Hematopoietic multipotent progenitor cell treated with erythropoietin and hydrocortisone succinate and interleukin-3 and kit ligand, for 6 days (in vitro differentiated cells): ENCODE measurements around the gene NIPAL4.

ENCODE experiments used
- DNase-seq: peaks from one replicate; pipeline ENCODE4 v3.0.0-alpha.2; 2015

NIPAL4 gene

DNA sequence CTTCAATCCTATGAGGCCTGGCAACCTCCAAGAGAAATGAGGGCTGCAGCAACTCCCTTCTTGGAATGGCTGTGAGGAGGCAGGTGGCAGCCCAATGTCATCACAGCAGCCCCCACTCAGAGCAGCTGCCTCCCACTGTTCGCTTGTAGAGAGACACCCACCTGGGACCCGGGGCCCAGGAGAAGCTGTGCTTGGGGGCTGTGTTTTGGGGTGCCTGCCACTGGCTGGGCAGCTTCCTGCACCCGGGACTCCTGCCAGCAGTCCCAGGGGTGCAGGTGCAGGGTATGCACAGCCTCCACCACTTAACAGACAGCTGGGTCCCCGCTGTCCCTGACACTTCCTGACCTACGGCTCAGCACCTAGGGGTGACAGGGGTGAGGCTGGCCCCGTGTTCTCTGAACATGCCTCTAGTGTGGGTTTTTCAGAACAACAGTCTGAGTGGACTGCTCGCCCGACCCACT lies 26.2 kb downstream of the NIPAL4 start:
- no peak for DNase-seq

DNA sequence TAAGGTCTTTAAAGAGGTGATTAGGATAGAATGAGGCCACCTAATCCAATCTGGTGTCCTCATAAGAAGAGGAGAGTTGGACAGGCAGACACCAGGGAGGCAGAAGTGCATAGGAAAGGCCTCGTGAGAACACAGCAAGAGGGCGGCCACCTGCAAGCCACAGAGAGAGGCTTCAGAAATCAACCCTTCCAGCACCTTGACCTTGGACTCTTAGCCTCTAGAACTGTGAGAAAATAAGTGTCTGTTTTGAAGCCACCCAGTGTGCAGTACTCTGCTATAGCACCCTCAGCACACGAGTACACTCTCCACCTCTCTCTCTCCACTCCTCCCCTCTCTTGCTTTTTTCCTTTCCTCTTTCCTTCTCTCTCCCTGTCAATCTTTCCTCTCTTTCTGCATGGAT lies 26.8 kb downstream of the NIPAL4 start:
- no peak for DNase-seq

DNA sequence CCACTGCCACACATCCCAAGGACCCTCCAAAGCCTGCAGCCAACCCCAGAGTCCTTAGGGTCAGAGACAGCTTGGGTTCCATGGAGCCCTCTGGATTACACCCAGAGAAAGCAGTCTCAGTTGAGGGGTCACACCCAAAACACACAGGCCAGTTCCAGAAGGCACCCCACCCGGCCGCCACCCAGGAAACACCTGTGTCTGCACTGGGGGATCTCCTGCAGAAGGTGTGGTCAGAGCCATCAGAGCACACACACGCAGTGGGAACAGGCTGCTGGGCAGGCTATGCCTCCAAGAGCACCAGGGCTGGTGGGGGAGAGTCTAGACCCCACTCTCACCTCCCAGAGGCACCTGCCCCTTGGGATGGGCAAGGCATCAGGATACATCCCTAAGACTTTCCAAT lies 27.3 kb downstream of the NIPAL4 start:
- no peak for DNase-seq

DNA sequence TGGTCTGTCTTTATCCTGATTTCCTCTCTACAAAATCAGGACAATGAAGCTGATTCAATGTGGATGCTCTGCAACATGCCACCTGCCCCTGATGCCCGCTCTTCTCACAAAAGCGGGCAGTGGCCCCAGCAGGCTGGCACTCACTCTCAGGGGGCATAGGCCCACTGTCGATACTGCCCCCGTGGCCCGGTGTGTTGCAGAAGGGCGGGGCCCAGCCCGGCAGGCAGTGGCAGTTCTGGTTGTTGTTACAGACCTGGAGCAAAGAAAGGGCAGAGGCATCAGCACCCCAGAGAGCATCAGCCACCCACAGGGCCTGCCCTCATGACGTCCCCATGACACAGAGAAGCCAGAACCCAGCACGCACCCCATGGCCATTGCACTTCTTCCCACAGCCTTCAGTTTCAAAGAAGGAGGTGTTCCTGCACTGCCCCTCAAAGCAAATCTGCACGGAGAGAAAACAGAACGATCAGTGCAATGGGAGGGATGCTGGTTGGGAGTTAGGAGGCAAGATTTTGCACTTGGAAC lies 31.5 kb downstream of the NIPAL4 start:
- no peak for DNase-seq

DNA sequence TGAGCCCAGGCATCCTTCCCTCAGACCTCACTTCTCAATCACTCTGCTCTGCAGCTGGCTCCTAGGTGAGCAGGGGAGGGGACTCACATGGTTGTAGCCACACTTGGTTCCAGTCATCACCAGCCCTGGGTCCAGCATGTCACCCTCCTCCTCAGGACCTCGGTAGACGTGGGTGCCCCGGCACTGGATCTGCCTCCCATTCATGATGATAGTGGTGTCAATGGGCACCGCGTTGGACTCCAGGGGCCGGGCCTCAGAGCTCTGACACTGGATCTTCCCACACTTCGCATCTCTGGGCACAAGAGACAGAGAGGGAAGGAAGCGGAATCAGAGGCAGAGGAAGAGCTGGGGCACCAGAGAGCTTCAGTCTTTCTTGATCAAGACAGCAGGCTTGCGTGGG lies 32.9 kb downstream of the NIPAL4 start:
- DNase-seq: no peak

DNA sequence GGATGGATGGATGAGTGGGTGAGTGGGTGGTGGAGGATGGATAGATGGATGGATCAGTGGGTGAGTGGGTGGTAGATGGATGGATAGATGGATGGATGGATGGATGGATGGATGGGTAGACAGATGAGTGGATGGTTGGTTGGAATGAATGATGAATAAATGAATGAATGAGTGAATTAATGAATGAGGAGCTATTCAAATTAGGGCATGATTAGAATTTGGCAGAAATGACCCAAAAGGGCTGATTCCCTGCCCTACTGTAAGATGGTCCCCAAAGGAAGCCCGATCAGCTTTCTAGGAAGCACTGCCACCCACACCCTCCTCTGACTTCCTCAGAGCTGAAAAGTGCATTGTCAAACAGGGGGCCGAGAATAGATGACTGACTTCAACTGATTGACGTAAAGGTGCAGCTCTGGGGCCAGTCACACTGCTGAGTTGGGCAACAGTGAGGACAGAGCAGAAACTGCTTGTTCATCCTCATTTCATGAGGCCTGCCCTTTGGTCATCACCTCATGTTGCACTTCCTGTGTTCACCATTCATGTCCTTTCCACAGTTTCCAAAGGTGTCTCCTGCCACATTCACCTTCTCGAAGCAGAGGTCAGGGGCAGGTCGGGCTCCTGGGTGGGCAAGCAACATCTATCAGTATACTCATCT lies 34.3 kb downstream of the NIPAL4 start:
- DNase-seq: no peak

DNA sequence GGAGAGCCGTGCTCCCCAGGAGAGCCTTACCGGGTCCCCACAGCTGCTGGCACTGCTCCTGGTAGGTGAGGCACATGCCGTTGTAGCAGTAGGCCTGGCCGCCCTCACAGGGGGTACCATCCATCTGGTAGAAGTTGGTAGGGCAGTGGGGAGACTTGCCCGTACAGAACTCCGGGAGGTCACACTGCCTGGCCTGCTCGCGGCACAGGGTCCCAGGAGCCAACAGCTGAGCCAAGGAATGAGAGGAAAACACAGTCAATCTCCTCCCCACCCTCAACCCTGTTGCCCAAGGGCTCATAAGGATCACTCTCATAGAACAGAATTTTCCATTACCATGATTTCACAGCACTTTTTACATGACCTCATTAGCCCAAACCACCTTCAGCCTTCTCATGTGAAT lies 36.9 kb downstream of the NIPAL4 start:
- no peak for DNase-seq

DNA sequence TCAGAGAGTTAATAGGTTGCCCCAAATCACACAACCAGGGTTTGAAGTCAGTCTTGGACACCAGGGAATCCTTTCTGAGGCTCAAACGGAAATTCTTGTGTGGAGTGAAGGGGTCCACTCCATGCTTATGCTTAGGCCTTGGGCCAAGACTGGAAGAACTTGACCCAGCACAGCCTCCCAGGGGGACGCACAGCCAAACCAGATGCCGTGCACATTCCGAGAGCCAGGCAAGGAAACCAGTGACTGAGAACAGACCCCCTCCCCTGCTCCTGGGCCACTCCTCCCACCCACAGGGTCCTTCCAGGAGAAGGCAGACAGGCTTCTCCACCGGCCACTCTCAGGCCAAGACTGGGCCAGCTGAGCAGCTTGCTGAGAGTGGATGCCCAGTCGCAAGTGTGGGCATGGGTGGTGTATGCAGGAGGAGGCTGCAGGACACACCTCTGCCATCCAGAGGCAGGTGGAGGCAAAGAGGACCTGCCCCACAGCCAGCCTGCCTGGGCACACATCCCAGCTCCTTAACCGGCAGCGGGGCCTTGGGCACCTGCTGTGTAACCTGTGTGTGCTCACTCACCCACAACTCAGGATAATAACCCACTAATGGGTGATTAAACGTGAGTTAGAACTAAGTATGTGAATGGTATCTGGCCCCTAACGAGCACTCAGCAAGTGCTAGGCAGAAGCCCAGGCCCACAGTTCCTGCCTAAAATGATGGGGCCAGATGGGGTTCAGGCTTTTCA lies 38.0 kb downstream of the NIPAL4 start:
- no peak for DNase-seq

DNA sequence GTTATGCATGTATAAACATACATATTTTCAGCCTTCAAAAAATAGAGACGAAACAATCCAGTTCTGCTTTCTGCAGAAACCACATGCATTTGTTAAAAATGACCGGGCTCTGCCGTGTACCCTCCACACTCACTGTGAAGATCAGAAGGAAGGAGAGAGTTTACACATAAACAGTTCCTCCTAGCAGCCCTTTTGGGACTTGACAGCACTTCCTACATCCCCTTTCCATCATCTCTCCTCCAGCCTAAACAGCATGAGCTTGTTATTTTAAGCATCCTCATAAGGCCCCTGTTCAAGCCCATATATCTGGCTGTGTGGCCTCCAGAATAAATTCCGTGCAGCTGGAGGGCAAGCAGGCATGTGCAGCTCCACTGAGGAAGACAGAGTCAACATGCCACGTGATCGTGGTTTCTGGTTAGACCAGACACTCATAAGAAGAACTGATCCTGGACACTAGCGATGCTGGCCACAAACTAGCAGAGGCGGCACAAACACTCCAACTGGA lies 42.2 kb downstream of the NIPAL4 start:
- peak; percentile 44 for DNase-seq

DNA sequence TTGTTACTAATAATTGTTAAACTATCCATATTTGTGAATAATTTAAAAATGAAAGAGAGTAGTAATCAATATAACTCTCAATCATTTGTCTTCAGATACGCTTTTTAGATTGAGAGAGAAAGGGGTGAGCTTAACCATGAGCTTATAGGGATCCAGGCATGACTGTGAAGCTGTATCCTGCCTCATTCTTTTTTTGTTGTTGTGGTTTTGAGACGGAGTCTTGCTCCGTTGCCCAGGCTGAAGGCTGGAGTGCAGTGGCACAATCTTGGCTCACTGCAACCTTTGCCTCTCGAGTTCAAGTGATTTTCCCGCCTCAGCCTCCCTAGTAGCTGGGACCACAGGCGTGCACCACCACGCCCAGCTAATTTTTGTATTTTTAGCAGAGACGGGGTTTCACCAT lies 44.0 kb downstream of the NIPAL4 start:
- no peak for DNase-seq

DNA sequence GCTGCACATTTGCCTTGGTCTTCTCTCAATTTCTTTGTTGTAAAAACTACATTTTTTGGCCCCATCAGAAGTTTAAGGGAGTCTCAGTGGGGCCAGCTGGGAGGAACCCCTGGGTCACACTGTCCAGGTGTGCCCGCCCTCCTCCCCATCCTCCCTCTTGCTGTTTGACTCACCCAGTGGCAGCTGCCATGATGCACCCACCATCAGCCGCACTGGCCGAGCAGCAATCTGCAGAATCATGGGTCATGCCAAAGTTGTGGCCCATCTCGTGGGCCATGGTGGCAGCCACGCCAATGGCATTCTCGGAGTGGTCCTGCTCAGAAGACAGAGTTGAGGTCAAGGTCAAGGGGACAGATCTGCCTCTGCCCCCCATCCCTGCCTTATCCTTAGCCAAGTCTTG lies 45.5 kb downstream of the NIPAL4 start:
- DNase-seq: no peak

DNA sequence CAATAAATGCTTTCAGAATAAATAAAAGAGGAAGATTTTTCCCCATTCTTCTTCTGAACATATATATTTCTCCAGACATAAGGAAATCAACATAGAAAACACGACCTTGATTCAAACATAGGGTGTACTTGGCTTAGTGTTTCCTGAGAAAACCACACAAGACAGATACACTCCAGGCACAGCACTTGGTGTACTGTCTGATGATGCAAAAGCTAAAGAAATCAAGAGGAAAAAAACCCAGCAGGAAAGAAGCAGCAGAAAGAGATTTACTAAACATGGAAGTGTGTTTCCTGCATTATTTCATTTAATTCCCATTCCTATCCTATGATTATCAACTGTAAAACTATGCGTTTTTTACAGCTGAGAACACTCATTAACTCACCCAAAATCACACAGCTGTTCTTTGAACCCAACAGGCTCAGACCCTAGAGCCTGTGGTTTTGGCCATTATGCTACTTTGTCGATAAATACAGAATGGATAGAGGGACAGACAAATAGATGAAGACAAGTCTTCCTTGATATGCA lies 46.1 kb downstream of the NIPAL4 start:
- no peak for DNase-seq

DNA sequence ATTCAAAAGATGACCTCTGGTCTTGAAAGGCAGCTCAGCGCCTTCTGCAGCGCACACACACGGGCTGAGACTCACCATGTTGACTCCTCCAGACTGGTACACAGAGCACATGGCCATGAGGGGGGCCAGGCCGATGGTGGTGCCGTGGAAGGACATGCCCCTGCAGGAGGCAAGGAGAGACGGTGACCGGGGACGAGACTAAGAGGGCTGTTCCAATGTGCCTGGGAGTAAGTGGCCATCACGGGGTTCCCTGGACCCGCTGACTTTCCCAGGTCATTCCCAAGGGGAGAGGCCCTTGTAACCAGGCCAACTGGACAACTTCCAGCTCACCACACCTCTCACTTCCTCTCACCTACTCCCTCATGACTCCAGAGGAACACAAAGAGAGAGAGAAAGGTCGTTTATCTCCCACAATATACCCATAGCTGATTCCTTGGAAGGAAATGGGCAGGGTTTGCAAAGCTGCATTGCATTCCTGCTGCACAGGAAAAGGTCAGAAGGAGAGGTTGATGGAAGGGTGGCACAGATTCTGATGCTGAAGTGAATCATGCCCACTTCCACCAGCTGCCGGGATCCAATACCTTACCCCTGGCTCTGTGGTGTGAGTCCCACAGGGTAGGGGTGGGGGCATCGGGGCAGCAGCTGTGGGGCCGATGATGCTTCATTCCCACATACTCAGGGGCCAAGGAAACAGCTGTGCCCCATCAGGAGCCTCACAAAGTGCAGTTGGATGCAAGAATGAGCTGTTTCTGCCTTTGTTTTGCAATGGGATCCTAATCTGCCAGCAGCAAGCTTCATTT lies 47.2 kb downstream of the NIPAL4 start:
- DNase-seq: no peak

DNA sequence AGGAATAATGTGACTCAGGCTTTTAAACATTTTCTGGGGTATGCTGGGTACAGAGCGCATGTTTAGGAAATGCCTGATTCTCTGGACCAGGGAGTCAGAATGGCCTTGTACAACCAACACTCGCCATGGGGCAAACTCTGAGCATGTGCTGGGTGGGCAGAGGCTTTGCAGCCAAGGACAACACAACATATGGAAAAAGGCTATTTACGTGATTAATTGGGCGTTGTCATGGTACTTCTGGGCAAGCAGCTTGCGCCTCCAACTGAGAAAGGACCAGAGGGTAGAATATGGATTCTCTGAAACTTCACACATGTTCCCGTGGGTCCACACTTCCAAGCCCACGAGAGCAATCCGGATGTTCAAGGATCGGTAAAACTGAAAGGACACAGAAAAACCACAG lies 49.1 kb downstream of the NIPAL4 start:
- no peak for DNase-seq

DNA sequence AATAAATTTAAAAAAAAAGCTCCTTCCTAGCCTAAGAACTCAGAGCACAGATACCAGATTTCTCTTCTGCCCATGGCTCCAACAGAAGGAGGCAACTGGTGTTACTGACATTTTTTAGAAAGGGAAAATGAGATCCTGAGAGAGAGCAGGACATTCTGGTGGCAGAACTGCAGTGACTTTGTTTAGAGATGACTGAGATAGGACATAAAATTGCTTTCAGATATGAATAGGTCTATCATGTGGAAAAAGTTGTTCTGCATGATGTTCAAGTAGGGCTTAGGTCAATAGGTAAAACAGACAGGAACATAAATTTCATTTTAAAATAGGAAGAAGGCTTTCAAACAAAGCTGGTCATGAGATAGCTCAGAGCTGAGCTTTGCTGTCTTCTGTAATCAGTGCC lies 49.6 kb downstream of the NIPAL4 start:
- DNase-seq: no peak

DNA sequence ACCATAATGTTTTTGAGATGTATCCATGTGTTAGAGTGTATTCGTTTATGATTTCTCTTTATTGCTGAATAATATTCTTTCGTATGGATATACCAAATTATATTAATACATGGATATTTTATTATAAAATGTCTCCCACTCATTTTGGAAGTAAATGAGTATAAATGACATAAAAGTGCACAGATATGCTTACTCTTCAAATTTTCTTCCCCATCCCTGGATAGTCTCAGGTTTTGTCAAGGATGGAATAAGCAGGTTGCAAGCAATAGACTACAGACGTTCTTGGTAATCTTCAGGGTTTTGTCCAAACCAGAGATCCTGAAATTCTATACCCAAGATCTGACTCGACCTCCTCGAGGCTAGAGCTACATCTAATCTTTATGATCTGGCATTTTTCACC lies 50.7 kb downstream of the NIPAL4 start:
- no peak for DNase-seq

DNA sequence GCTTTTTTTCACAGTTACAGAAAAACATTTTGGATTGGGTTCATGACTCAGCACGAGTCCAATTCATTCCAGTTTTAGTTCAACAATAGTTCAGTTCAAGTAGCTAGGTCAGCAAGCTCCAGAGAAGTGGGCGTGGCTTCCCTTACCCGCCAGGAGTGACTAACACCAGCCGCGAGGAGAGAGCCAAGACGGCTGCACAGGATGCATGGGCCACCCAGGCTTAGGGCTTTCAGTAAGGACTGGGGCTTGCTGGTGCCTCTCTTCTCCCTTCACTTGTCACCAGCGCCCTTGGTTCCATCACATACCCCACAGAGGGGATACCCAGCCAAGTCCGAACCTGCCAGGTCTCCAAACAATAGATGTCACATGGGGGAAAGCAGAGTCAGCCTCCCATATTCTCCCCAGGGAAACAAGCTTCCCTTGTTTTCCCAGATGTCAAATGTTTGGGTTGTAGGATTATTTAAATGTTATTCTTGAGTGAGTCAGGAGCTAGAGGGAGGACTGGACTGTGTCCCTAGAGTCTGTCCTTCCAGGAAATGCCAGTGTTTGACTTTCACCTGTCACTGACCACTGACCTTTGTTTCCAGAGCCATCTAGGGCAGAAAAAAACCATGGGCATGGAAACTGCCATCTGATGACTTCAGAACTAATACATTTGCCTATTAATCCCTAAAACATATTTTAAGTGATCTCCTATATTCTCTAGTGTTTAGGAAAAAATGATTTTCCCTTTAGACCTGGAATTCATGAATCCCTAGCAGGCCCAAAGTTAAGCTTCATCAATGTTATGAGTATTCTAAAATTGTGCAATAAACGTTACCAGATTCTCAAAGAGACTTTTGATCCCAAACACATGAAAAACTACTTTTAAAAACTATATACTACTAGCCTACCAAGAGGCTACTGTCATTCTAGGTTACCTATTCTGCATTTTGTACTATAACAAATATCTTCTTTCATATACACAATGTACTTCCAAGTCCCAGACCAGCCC lies 51.9 kb downstream of the NIPAL4 start:
- DNase-seq: no peak

DNA sequence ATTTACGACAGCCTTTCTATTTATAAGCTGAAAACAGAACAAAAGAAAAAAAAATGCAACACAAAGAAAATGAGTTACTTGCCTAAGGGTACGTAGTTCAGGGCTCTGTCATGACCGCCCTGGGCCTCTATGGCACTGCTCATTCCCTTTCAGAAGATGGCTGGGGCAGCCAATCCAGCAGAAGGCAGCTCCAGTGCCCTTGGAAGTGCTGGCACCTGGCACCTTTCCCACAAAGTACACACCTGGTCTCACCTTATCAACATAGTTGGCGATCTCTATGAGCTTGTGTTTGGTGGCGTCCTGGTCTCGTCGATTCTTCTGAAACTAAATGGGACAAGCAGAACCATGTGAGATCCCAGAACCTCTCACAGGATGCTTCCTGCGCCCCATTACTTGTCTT lies 53.2 kb downstream of the NIPAL4 start:
- DNase-seq: no peak

DNA sequence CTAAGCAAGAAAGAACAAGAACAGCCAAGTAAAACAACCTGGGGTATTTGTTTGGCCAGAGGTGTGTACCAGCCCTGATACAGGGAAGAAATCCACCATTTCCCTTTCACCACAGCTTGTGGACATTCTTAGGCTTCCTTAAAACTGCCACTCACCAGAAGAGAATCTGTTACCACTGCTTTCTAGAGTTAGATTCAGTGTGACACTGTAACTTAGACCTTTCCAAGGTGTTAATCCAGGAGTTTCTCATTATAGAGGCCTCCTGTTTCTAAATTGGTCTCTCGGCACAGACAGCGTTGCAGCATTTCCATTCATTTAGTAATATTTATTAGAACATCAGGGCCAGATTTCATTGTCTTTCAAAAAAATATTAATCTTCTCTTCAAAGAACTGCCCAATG lies 55.0 kb downstream of the NIPAL4 start:
- no peak for DNase-seq

DNA sequence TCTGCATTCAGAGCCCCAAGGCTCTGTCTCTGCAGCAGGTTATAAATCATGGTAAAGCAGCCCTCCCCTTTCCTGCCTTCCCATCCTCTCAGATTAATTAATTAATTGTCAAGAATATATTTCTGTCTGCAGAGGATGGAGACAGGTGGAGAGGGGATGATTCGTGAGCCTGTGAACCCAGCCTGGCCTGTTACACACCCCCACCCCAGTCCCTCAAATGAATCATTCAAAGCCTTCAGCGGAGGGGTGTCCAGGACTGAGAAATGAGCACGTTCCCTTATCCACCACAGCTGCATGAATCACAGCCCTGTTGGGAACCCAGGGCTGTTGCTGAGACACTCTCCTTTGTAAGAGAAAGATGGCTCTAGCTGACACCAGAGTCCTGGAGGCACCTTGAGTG lies 56.0 kb downstream of the NIPAL4 start:
- DNase-seq: no peak

DNA sequence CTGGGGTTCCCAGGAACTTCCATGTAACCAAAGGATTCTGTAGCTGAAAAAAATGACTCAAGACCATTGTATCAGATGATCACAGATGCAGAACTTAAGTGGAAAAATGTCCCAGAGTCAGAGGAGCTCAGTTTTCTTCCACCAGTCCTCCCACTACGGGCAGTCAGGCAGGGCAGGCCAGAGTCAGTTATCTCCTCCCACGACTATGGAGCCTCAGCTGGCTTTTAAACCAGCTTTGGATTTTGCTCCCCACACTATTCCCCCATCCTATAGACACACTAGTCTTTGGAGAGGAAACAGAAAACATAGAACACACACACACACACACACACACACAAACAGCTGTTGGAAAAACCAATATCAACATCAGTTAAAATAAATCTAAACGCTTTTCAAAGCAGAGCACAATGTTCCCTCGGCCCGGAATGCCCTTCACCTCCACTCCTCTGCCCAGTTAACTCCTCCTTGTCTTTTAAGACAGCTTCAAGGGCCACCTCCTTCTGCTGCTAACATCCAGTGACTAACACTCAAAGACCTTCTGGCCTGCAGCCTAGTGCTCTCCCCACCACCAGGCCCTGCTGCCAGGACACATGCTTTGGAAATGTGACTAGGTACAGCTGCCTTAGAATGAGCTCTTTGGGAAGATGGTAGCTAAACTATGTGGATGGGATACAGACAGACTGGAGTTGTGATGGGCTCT lies 56.8 kb downstream of the NIPAL4 start:
- no peak for DNase-seq
